Coronary artery (tissue), 2 donors: Measurements from ENCODE around the gene SLC22A3.
"Not testable (repeated sequence)": the region's sequence is repeated elsewhere in the genome, so short reads cannot be mapped to it uniquely, and the experiment has no call there.

Source experiments
- DNase-seq: peaks from one replicate; pipeline ENCODE4 v3.0.0-alpha.2; 2017; ENCODE audit warnings: low spot score
- H3K27ac ChIP-seq, 2 donors: fragments of 200-600 bp; sonication (generic); one replicate each; pipeline ENCODE4 v1.5.1; 2016 to 2019
- H3K4me3 ChIP-seq: fragments of 200-600 bp; sonication (generic); 2 replicates; pipeline ENCODE4 v1.5.1; 2016; ENCODE audit warnings: mild to moderate bottlenecking, moderate library complexity
- TF ChIP-seq, protein P1 (sequence below): fragments of 200-600 bp; sonication (generic); IDR thresholded peaks from one replicate; pipeline ENCODE4 v1.5.1; 2019; ENCODE audit warnings: antibody characterized with exemption

SLC22A3 gene

DNA sequence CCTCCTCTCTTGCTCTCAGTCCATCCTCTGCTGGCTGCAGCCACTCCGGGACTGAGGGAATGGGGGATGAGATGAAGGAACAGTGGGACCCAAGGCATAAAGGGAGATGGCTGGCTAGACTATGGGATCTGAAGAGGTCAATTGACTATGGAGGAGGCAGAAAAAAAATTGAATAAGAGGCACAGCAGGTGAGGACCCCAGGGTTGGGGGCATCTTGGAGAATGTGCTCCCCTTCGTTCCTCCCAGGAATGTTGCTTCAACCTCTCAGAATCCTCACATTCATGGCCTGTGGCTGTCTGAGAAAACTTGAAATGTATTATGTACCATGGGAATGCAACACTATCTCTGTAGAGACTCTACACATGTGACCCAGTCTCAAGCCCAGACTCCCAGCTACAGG, 121.0 kb downstream of the SLC22A3 start:
- Histone ChIP-seq H3K4me3 (no peak overlapping the region), H3K27ac (no peak overlapping the region)
- TF ChIP-seq, protein P1, sequence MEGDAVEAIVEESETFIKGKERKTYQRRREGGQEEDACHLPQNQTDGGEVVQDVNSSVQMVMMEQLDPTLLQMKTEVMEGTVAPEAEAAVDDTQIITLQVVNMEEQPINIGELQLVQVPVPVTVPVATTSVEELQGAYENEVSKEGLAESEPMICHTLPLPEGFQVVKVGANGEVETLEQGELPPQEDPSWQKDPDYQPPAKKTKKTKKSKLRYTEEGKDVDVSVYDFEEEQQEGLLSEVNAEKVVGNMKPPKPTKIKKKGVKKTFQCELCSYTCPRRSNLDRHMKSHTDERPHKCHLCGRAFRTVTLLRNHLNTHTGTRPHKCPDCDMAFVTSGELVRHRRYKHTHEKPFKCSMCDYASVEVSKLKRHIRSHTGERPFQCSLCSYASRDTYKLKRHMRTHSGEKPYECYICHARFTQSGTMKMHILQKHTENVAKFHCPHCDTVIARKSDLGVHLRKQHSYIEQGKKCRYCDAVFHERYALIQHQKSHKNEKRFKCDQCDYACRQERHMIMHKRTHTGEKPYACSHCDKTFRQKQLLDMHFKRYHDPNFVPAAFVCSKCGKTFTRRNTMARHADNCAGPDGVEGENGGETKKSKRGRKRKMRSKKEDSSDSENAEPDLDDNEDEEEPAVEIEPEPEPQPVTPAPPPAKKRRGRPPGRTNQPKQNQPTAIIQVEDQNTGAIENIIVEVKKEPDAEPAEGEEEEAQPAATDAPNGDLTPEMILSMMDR, result no peak
- no peak for DNase-seq

DNA sequence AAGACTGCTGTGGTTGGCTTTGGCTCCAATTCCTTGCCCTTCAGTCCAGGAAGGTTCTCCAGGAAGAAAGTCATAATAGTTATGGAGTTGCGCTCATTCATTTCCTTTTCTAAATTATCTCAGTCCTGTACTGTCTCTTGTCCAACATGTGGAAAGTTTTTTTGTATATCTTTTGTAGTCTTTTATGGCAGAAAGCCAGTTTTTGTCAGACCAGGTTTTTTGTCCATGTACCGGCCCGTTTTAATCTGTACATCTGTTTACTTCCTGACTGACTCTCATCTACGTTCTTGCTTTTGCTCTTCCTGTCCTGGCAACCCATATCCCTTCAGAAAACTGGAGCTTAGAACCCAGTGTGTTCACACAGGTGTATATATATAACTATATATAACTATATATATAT, 127.9 kb downstream of the SLC22A3 start:
- not testable (repeated sequence) for DNase-seq, H3K4me3 ChIP-seq, H3K27ac ChIP-seq

DNA sequence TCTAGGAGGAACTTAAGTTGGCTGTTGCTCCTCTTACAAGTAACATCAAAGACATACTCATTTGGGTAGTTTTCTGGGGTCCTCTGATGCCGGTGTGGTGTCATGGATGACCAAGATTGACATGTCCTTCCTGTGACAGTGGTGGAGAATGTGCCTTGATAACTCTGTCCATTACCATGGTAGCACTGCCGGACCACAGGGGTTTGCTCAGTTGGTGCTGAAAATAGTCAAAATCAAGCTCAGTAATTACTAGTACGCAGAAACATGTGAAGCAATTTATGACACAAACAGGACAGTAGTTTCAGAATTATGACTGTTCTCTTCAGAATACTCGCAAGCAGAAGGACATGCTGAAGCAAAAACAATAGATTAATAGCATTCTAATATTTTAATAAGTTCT, 128.9 kb downstream of the SLC22A3 start:
- DNase-seq, H3K4me3 ChIP-seq, H3K27ac ChIP-seq: not testable (repeated sequence)

DNA sequence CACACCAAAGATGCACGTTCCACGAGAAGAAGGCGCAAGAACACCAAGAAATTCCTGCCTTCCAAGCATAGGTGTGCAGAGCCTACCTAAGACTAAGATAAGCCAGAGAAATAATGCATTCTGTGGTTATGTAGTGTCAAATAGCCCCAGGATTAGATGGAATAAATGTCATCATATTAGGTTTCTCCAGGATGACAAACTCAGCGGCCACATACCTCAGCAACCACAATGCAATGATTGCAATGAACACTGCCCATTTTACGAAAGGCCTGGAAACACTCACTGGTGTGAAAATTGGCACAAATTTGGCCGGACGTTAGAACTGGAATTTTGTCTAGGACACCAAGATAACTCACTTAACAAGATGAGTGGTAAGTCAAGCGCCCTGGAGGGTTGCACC, 129.7 kb downstream of the SLC22A3 start:
- TF ChIP-seq, protein P1, result no peak
- DNase-seq, result no peak
- no peak overlapping the region for H3K27ac ChIP-seq
- no peak overlapping the region for H3K4me3 ChIP-seq

DNA sequence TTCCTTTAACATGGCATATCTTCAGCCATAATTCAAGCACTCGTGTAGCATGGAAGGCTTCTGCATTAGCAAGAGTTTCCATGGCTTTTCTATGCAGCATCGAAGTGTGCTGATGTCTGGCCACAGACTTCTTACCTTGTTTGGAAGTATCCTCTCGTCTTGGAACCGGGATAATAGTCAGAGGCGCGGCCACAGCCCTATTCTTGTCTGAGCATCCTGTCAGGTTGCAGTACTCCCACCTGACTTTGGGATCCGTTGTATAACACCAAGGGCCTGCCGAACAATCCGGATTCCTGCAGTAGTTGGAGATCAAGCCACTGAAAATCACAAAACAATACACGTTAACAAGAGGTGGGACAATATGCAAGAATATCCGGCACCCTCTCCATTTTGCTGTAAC, 138.9 kb downstream of the SLC22A3 start:
- Histone ChIP-seq H3K27ac (no peak overlapping the region), H3K4me3 (no peak overlapping the region)
- TF ChIP-seq, protein P1, result no peak
- no peak for DNase-seq

DNA sequence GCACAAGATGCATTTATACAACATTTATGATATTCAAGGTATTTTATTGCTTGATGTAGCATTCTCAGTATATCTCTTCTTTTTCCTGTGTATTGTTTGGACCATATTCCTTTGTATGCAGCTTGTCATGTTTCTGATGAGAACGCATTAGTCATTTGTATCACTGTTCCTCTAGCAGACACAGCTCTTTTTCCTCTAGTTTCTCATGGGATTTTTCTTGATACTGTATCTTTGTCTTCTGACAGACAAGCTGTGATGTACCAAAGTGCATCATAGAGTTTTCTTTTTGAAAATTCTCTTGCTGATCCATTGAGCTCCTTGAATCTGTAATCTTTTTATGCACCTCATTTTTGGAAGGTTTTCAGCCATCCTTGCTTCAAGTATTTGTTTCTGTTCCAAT, 140.9 kb downstream of the SLC22A3 start:
- Histone ChIP-seq H3K4me3 (no peak overlapping the region), H3K27ac (no peak overlapping the region)
- DNase-seq, result no peak
- TF ChIP-seq, protein P1, result no peak

DNA sequence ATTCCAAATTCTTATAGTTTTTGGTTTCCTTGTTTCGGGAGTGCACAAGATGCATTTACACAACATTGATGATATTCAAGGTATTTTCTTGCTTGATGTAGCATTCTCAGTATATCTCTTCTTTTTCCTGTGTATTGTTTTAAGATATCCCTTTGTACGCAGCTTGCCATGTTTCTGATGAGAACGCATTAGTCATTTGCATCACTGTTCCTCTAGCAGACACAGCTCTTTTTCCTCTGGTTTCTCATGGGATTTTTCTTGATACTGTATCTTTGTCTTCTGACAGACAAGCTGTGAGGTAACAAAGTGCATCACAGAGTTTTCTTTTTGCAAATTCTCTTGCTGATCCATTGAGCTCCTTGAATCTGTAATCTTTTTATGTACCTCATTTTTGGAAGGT, 146.4 kb downstream of the SLC22A3 start:
- no peak overlapping the region for H3K27ac ChIP-seq
- TF ChIP-seq, protein P1, result no peak
- no peak for DNase-seq
- H3K4me3 ChIP-seq, result no peak overlapping the region

DNA sequence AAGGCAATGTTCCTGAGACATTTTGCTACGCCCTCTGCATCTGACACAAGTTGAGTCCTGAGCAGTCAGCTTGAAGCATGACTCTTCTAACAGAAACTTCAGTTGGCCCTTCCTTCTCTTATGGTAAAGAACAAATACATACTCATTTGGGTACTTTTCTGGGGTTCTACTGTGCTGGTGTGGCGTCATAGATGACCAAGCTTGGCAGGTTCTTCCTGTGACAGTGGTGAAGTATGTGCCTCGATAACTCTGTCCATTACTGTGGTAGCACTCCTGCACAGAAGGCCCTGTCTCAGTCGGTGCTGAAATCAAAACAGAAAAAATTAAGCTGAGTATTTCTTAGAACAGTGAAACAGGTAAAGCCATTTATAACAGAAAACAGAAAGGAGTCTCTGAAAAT, 152.5 kb downstream of the SLC22A3 start:
- no peak for DNase-seq
- H3K4me3 ChIP-seq, result no peak overlapping the region
- TF ChIP-seq, protein P1, result no peak
- no peak overlapping the region for H3K27ac ChIP-seq
